ENCODE results near the gene WNT5B.
A peak's percentile ranks its signal among the peaks of the same experiment; 100 is the strongest.
"Not testable (repeated sequence)": the region's sequence is repeated elsewhere in the genome, so short reads cannot be mapped to it uniquely, and the experiment has no call there.

WNT5B gene

DNA sequence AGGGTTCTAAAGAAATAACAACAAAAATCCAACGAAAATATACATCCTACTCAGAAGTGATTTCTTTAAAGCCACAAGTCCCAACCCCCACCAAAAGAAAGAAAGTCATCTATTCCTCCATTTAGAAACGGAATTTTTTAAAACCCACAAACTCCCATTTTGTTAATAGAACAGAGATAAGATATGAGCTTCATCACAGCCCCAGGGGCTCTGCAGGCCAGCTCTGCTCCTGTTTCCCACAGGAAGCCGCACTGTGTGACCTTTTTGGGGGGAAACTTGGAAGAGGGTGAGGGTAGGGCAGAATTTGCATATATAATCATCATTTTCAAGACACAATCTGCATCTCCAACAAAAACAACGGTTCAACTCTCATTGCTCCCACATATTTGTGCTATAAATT is 37.5 kb upstream of the WNT5B start:
- no peaks in the 10 kb centered on the region for H3K36me3 ChIP-seq (ENCODE audit: control insufficient read depth, insufficient read depth, low read length)
- H3K27me3 ChIP-seq (ENCODE audit: control insufficient read depth, insufficient read depth, low read length): no peaks in the 10 kb centered on the region
- H3K4me1 ChIP-seq (ENCODE audit: control insufficient read depth, insufficient read depth, low read length): peaks cover 46% of the 10 kb centered on the region
- no peaks in the 10 kb centered on the region for H3K9me3 ChIP-seq (ENCODE audit: control insufficient read depth, low read length)
- H3K9ac ChIP-seq (ENCODE audit: low read length): peak overlapping the region; percentile 46
- peak overlapping the region; percentile 28 for H3K4me3 ChIP-seq (ENCODE audit: low read length)

DNA sequence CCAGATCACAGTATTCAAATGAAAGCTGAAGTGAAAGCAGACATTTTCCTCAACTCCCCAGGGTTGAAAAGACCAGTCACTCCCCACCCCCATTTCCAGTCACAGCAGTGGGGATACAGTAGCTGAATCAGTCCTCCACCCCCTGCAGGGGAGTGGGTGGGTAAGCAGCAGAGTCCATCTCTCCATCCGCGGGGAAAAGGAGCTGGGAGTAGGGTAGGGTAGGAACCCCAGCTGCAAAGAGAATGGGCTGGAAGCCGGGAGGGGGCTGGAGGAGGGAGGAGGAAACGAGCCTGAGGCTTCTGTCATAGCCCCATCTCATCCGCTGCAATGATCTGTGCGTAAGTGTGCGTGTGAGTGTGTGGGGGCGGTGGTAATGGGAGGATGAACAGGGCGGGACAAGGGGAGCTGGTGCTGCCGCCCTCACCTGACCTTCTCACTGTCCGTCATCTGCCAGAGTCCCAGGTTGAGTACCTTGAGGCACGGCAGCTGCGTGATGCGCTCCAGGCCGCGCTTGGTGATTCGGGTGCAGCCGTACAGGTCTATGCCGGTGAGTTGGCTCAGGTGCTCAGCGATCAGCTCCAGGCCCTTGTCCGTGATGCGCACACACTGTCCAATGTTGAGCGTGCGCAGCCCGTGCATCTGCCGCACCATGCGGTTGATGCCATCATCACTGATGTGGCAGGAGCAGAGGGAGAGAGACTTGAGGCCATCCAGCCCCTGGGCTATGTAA is 36.4 kb upstream of the WNT5B start:
- Histone ChIP-seq H3K27me3 (ENCODE audit: control insufficient read depth, insufficient read depth, low read length) (no peaks in the 10 kb centered on the region), H3K4me1 (ENCODE audit: control insufficient read depth, insufficient read depth, low read length) (peaks cover 44% of the 10 kb centered on the region), H3K9me3 (ENCODE audit: control insufficient read depth, low read length) (no peaks in the 10 kb centered on the region), H3K9ac (ENCODE audit: low read length) (peak overlapping the region; percentile 67), H3K4me3 (ENCODE audit: low read length) (peak overlapping the region; percentile 37), H3K36me3 (ENCODE audit: control insufficient read depth, insufficient read depth, low read length) (no peaks in the 10 kb centered on the region)

DNA sequence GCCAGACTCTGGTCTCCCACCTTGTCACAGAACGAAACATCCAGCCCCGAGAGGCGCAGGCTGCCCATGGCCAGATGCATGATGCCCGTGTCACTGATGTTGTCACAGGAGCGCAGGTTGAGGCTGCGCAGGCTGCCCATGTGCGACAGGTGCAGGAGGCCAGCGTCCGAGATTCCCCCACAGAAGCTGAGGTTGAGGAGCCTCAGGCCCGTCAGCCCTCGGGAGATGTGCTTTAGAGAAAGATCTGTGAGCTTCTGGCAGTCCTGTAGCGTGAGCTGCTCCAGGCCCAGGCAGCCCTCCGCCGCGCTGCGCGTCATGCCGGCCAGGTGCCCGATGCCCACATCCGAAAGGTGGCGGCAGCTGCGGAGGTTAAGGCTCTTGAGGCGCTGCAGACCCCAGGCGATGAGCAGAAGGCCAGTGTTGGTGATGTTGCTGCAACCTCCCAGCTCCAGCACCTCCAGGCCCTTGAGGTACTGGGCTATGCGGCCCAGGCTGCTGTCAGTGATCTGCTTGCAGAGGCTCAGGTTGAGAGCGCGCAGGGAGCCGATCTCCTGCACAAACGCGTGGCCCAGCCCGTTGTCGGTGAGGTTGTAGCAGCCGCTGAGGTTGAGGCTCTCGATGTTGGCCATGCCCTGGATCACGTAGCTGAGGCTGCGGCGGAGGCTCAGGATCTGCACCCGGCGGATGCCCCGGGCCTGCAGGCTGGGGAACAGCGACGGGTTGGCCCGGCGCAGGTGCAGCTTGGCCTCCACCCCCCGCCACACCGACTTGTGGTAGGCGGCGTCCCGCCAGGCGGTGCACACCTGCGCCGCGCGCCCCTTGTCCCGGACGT is 35.6 kb upstream of the WNT5B start:
- no peaks in the 10 kb centered on the region for H3K36me3 ChIP-seq (ENCODE audit: control insufficient read depth, insufficient read depth, low read length)
- H3K9me3 ChIP-seq (ENCODE audit: control insufficient read depth, low read length): no peaks in the 10 kb centered on the region
- H3K9ac ChIP-seq (ENCODE audit: low read length): peak overlapping the region; percentile 67
- peak overlapping the region; percentile 37 for H3K4me3 ChIP-seq (ENCODE audit: low read length)
- H3K4me1 ChIP-seq (ENCODE audit: control insufficient read depth, insufficient read depth, low read length): peaks cover 36% of the 10 kb centered on the region
- H3K27me3 ChIP-seq (ENCODE audit: control insufficient read depth, insufficient read depth, low read length): no peaks in the 10 kb centered on the region

DNA sequence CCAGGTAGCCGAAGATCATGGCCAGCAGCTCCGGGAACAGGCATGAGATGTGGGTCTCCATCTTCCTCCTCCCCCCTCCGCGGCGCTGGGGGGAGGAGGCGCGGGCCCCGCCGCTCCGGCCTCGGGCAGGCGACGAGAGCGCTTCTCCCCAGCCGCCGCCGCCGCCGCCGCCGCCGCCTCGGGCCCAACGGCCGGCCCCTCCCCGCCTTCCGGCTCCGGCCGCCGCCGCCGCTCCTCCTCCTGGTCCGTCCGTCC is 35.1 kb upstream of the WNT5B start:
- Histone ChIP-seq H3K27me3 (ENCODE audit: control insufficient read depth, insufficient read depth, low read length) (no peaks in the 10 kb centered on the region), H3K9ac (ENCODE audit: low read length) (peak overlapping the region; percentile 67), H3K36me3 (ENCODE audit: control insufficient read depth, insufficient read depth, low read length) (no peaks in the 10 kb centered on the region), H3K4me1 (ENCODE audit: control insufficient read depth, insufficient read depth, low read length) (peaks cover 31% of the 10 kb centered on the region), H3K9me3 (ENCODE audit: control insufficient read depth, low read length) (no peaks in the 10 kb centered on the region), H3K4me3 (ENCODE audit: low read length) (peak overlapping the region; percentile 37)

DNA sequence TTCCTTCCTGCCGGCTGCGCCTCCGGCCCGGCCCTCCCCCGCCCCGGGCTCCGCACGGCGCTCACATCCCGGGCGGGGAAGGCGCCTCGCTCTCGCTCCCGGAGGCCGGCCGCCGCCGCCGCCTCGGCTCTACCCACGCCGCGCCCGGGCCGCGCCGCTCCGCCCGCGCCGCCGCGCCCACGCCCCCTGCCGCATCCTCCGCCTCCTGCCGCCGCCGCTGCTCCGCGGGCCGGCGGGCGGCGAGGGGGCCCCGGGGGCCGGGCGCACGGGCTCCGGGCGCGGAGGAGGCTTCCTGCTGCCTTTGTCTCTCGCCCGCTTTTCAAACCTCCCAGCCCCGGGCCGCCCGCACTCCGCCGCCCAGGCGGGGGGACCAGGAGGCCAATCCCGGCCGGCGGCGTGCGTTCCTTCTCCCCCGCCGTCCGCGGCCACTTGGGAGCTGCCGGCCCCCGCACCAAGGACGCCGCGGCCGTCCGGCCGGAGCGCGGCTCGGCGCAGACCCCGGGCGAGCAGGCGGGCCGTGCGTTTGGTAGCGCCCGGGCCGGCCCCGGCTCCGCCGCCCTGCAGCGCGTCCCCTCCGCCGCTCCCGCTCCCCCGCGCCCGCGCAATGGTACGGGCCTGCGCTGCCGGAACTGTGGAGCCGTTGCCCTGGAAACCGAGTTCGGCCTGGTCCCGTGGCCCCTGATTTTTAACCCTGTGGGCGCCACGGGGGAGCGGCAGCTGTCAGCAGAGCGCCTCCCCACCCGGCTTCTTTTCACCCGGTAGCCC is 34.6 kb upstream of the WNT5B start, which contains the start of gene FBXL14:
Gene FBXL14, minus strand, starts transcription at position 321 of the 765 bp plus-strand sequence. CDS start 515 bp downstream, outside the sequence.
- peak within 1 kb of the TSS; percentile 80 for H3K9ac ChIP-seq (ENCODE audit: low read length)
- H3K4me3 ChIP-seq (ENCODE audit: low read length): peak within 1 kb of the TSS; percentile 37
- no peaks in the 10 kb centered on the region for H3K36me3 ChIP-seq (ENCODE audit: control insufficient read depth, insufficient read depth, low read length)
- no peaks in the 10 kb centered on the region for H3K9me3 ChIP-seq (ENCODE audit: control insufficient read depth, low read length)
- H3K4me1 ChIP-seq (ENCODE audit: control insufficient read depth, insufficient read depth, low read length): peaks cover 31% of the 10 kb centered on the region
- H3K27me3 ChIP-seq (ENCODE audit: control insufficient read depth, insufficient read depth, low read length): no peaks in the 10 kb centered on the region

DNA sequence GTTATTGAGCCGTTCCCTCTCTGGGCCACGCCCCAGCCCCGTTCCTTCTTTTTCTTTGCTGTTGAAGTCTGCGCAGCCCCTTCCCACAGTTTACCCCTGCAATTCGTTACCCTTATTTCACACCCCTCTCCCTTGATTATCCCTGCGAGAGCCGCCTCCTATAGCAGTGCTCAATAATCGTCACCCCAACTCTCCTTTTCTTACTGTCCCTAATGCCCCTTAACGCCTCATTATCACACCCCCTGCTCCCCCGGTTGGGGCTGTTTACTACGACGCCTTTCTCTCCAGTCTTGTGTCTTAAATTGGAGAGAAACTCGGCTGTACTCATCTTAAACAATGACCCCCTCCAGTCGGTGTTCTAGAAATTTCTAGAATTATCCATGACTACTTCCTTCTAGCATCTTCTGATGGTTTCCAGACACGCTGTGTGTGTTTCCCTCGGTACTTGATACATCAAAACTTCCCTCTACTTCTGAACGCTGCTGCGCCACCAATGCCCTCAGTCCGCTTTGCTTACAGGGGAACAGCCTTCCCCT is 33.9 kb upstream of the WNT5B start:
- H3K4me3 ChIP-seq (ENCODE audit: low read length): peak overlapping the region; percentile 16
- H3K27me3 ChIP-seq (ENCODE audit: control insufficient read depth, insufficient read depth, low read length): no peaks in the 10 kb centered on the region
- no peaks in the 10 kb centered on the region for H3K9me3 ChIP-seq (ENCODE audit: control insufficient read depth, low read length)
- peak overlapping the region; percentile 80 for H3K9ac ChIP-seq (ENCODE audit: low read length)
- peaks cover 24% of the 10 kb centered on the region for H3K4me1 ChIP-seq (ENCODE audit: control insufficient read depth, insufficient read depth, low read length)
- no peaks in the 10 kb centered on the region for H3K36me3 ChIP-seq (ENCODE audit: control insufficient read depth, insufficient read depth, low read length)

DNA sequence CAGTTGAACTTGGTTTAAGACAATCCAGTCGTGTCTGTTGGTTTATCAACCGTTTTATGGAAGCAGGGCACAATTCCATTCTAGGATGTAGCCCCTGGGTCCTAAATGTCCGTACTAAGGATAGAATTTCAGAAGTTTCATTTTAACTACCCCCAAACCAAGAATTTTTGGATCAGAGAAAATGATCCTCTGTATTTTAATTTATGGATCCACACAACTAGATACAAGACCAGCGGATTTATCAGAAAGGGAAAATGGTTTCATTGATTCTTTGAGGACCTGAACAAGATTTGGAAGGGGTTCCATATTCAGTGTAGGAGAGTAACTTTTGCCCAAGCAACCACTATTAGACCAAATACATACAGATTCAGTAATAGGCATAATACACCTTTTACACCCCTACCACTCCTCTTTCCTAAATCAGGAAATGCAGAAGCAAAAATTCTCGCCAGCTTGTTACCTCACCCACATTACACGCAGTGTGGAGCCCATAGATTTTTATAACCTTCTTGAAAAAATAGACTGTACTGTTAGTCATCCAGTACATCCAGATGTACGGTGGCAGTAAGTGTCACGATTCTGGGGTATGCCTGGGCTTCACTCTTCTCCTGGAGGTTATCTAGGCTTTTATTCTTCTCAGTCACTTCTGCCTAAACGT is 33.2 kb upstream of the WNT5B start:
- no peak overlapping the region for H3K4me3 ChIP-seq (ENCODE audit: low read length)
- H3K4me1 ChIP-seq (ENCODE audit: control insufficient read depth, insufficient read depth, low read length): peaks cover 17% of the 10 kb centered on the region
- no peaks in the 10 kb centered on the region for H3K27me3 ChIP-seq (ENCODE audit: control insufficient read depth, insufficient read depth, low read length)
- no peak overlapping the region for H3K9ac ChIP-seq (ENCODE audit: low read length)
- no peaks in the 10 kb centered on the region for H3K9me3 ChIP-seq (ENCODE audit: control insufficient read depth, low read length)
- no peaks in the 10 kb centered on the region for H3K36me3 ChIP-seq (ENCODE audit: control insufficient read depth, insufficient read depth, low read length)

DNA sequence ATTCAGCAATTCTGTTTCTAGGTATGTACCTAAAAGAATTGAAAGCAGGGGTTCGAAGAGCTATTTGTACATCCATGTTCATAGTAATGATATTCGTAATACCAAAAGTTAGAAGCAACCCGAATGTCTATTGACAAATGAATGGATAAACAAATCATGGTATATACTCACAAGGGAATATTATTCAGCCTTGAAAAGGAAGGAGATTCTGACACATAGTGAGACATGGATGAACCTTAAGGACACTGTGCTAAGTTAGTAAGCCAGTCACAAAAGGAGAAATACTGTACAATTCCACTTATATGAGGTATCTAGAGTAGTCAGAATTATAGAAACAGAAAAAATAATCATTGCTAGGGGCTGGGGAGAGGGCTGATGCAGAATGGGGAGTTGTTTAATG is 30.3 kb upstream of the WNT5B start:
- Histone ChIP-seq H3K36me3 (ENCODE audit: control insufficient read depth, insufficient read depth, low read length) (no peaks in the 10 kb centered on the region), H3K9ac (ENCODE audit: low read length) (no peak overlapping the region), H3K4me1 (ENCODE audit: control insufficient read depth, insufficient read depth, low read length) (peaks cover 22% of the 10 kb centered on the region), H3K4me3 (ENCODE audit: low read length) (no peak overlapping the region), H3K27me3 (ENCODE audit: control insufficient read depth, insufficient read depth, low read length) (no peaks in the 10 kb centered on the region), H3K9me3 (ENCODE audit: control insufficient read depth, low read length) (no peaks in the 10 kb centered on the region)

DNA sequence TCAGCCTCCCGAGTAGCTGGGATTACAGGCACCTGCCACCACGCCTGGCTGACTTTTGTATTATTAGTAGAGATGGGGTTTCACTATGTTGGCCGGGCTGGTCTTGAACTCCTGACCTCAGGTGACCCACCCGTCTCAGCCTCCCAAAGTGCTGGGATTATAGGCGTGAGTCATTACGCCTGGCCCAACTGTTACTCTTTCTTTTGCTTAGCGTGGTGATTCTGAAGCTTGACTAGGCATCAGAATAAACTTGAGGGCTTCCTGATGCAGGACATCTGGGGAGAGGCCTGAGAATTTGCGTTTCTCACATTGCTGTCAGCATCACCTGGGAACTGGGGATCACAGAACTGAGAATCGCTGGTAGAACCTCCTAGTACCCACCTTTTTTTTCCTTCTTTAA is 26.3 kb upstream of the WNT5B start:
- H3K9me3 ChIP-seq (ENCODE audit: control insufficient read depth, low read length); H3K4me3 ChIP-seq (ENCODE audit: low read length); H3K36me3 ChIP-seq (ENCODE audit: control insufficient read depth, insufficient read depth, low read length); H3K9ac ChIP-seq (ENCODE audit: low read length); H3K27me3 ChIP-seq (ENCODE audit: control insufficient read depth, insufficient read depth, low read length): not testable (repeated sequence)
- peaks cover 39% of the 10 kb centered on the region for H3K4me1 ChIP-seq (ENCODE audit: control insufficient read depth, insufficient read depth, low read length)

DNA sequence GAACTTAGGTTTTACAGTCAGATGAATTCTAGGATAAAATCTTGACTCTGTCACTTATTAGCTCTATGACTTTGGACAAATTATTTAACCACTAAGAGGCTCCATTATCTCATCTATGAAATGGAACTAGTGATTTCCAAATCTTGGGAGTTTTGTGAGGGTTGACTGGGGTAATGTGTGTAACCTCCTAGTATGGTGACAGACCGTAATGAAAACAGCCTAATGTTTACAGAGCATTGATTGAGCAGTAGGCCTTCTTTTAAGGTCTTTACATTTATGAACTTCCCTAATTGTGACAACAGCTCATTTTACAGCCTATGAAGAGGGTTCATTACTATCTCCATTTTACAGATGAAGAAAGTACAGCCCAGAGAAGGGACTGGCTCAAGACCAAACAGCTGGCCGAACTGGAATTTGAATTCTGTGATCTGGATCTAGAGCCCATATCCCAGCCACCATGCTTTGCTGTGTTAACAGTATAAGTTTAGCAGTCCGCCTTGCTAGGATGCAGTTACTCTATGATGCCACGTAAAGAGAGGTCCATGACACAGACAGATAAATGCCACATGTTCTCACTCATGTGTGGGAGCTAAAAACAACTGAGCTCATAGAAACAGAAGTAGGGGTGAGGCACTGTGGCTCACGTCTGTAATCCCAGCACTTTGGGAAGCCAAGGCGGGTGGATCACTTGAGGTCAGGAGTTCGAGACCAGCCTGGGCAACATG is 25.6 kb upstream of the WNT5B start:
- no peaks in the 10 kb centered on the region for H3K36me3 ChIP-seq (ENCODE audit: control insufficient read depth, insufficient read depth, low read length)
- H3K9ac ChIP-seq (ENCODE audit: low read length): no peak overlapping the region
- peaks cover 46% of the 10 kb centered on the region for H3K4me1 ChIP-seq (ENCODE audit: control insufficient read depth, insufficient read depth, low read length)
- H3K27me3 ChIP-seq (ENCODE audit: control insufficient read depth, insufficient read depth, low read length): no peaks in the 10 kb centered on the region
- H3K4me3 ChIP-seq (ENCODE audit: low read length): no peak overlapping the region
- H3K9me3 ChIP-seq (ENCODE audit: control insufficient read depth, low read length): no peaks in the 10 kb centered on the region

DNA sequence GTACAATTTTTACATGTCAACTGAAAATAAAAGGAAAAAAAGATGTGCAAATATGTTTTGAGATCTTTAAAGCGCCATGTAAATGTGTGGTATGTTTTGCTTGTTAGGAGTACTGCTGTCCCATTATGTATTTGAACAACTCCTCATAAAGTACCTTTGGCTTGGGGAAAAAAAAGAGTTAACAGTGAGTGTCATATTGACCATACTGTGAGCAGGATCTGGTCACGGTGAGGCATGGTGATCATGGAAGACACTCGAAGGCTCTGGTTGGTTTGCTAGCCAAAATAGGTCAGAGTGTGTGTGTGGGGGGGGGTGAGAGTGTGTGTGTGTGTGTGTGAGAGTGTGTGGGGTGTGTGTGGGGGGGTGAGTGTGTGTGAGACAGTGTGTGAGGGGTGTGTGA is 24.6 kb upstream of the WNT5B start:
- Histone ChIP-seq H3K4me1 (ENCODE audit: control insufficient read depth, insufficient read depth, low read length) (peaks cover 55% of the 10 kb centered on the region), H3K9me3 (ENCODE audit: control insufficient read depth, low read length) (no peaks in the 10 kb centered on the region), H3K36me3 (ENCODE audit: control insufficient read depth, insufficient read depth, low read length) (no peaks in the 10 kb centered on the region), H3K27me3 (ENCODE audit: control insufficient read depth, insufficient read depth, low read length) (no peaks in the 10 kb centered on the region), H3K4me3 (ENCODE audit: low read length) (no peak overlapping the region), H3K9ac (ENCODE audit: low read length) (peak overlapping the region; percentile 75)

All from mucosa of stomach (tissue), 1 donor.